Measurements from ENCODE around the gene ALKBH4. TPM values are rescaled to one million over a fixed set of nuclear protein-coding genes. Genes with fewer than 3 reads are reported as not detected.
A peak's percentile ranks its signal among the peaks of the same experiment; 100 is the strongest.
"Not testable (repeated sequence)": the region's sequence is repeated elsewhere in the genome, so short reads cannot be mapped to it uniquely, and the experiment has no call there.

The ALKBH4 gene
- total RNA-seq, 1 donor from 2014 or later = 13.2 TPM

GRCh38 chr7:102478314-102479208 lies 13.9 kb upstream of the ALKBH4 start, which contains the start of gene POLR2J:
POLR2J (minus strand) TSS chr7:102478922; CDS start chr7:102478860, 62 bp downstream.
- DNase-seq (ENCODE audit: low spot score) = peak; percentile 96

GRCh38 chr7:102474736-102475435 lies 10.2 kb upstream of the ALKBH4 start:
- DNase-seq (ENCODE audit: low spot score) = not testable (repeated sequence)

- DNase-seq (ENCODE audit: low spot score) = not testable (repeated sequence)
These were observed 9.5 kb upstream of the ALKBH4 start for GRCh38 chr7:102474116-102474515.

GRCh38 chr7:102473271-102473991 lies 8.8 kb upstream of the ALKBH4 start:
- DNase-seq (ENCODE audit: low spot score) = no peak

- no peak for DNase-seq (ENCODE audit: low spot score)
These were observed 7.7 kb upstream of the ALKBH4 start for GRCh38 chr7:102472126-102473041.

- no peak for DNase-seq (ENCODE audit: low spot score)
These were observed 7.1 kb upstream of the ALKBH4 start for GRCh38 chr7:102471791-102472125.

GRCh38 chr7:102469972-102470825 lies 5.5 kb upstream of the ALKBH4 start:
- DNase-seq (ENCODE audit: low spot score) = peak; percentile 46

GRCh38 chr7:102469351-102469971 lies 4.8 kb upstream of the ALKBH4 start:
- DNase-seq (ENCODE audit: low spot score) = no peak

- DNase-seq (ENCODE audit: low spot score) = no peak
These were observed 4.1 kb upstream of the ALKBH4 start for GRCh38 chr7:102468478-102469350.

GRCh38 chr7:102467581-102468477 lies 3.2 kb upstream of the ALKBH4 start:
- DNase-seq (ENCODE audit: low spot score) = no peak

- no peak for DNase-seq (ENCODE audit: low spot score)
These were observed 1.4 kb upstream of the ALKBH4 start for GRCh38 chr7:102466097-102466496.

- no peak for DNase-seq (ENCODE audit: low spot score)
These were observed 654 bp downstream of the ALKBH4 start for GRCh38 chr7:102463841-102464576.

GRCh38 chr7:102460467-102460866 lies 4.2 kb downstream of the ALKBH4 start:
- no peak for DNase-seq (ENCODE audit: low spot score)

GRCh38 chr7:102459221-102459844 lies 5.3 kb downstream of the ALKBH4 start:
- no peak for DNase-seq (ENCODE audit: low spot score)

- no peak for DNase-seq (ENCODE audit: low spot score)
These were observed 7.2 kb downstream of the ALKBH4 start for GRCh38 chr7:102457352-102457924.

GRCh38 chr7:102456327-102456726 lies 8.3 kb downstream of the ALKBH4 start:
- DNase-seq (ENCODE audit: low spot score) = no peak

Measured in mucosa of gallbladder (tissue), 1 donor.